NK-92 treated with Interleukin-12 subunit alpha and Interleukin-12 subunit beta, amount 100 ng/mL, for 24 hours (cell line): ENCODE results near the gene RGS6.

Experiments used
- DNase-seq: peaks from one replicate; lab custom pipeline; 2025; lab: John Stamatoyannopoulos, UW

The RGS6 gene

GRCh38 chr14:72404998-72405397, 472.8 kb downstream of the RGS6 start:
- no peak for DNase-seq

GRCh38 chr14:72408020-72408419, 475.8 kb downstream of the RGS6 start:
- no peak for DNase-seq

- no peak for DNase-seq
Measured at GRCh38 chr14:72409047-72409446, 476.8 kb downstream of the RGS6 start.

GRCh38 chr14:72416081-72416849, 484.0 kb downstream of the RGS6 start:
- DNase-seq: no peak

- DNase-seq: no peak
Measured at GRCh38 chr14:72416892-72417291, 484.7 kb downstream of the RGS6 start.

GRCh38 chr14:72418806-72419205, 486.6 kb downstream of the RGS6 start:
- DNase-seq: no peak

- no peak for DNase-seq
Measured at GRCh38 chr14:72419226-72419775, 487.1 kb downstream of the RGS6 start.

- peak; percentile 64 for DNase-seq
Measured at GRCh38 chr14:72420749-72421474, 488.7 kb downstream of the RGS6 start.

- DNase-seq: no peak
Measured at GRCh38 chr14:72423957-72424356, 491.7 kb downstream of the RGS6 start.

- DNase-seq: no peak
Measured at GRCh38 chr14:72430457-72430856, 498.2 kb downstream of the RGS6 start.

- DNase-seq: no peak
Measured at GRCh38 chr14:72432748-72433147, 500.5 kb downstream of the RGS6 start.

- DNase-seq: no peak
Measured at GRCh38 chr14:72433511-72433910, 501.3 kb downstream of the RGS6 start.

- DNase-seq: no peak
Measured at GRCh38 chr14:72434856-72435255, 502.6 kb downstream of the RGS6 start.

- DNase-seq: peak; percentile 65
Measured at GRCh38 chr14:72439707-72440106, 507.5 kb downstream of the RGS6 start.

- peak; percentile 66 for DNase-seq
Measured at GRCh38 chr14:72443256-72443655, 511.0 kb downstream of the RGS6 start.

GRCh38 chr14:72443991-72444441, 511.8 kb downstream of the RGS6 start:
- peak; percentile 62 for DNase-seq

- no peak for DNase-seq
Measured at GRCh38 chr14:72444701-72445100, 512.5 kb downstream of the RGS6 start.

- no peak for DNase-seq
Measured at GRCh38 chr14:72448212-72448611, 516.0 kb downstream of the RGS6 start.

- no peak for DNase-seq
Measured at GRCh38 chr14:72450473-72451044, 518.3 kb downstream of the RGS6 start.

- peak; percentile 76 for DNase-seq
Measured at GRCh38 chr14:72451054-72451972, 519.1 kb downstream of the RGS6 start.

- DNase-seq: no peak
Measured at GRCh38 chr14:72452774-72453173, 520.5 kb downstream of the RGS6 start.
